ENCODE results near the gene TLDC2. TPM values are rescaled to one million over a fixed set of nuclear protein-coding genes. Genes with fewer than 3 reads are reported as not detected.
A peak's percentile ranks its signal among the peaks of the same experiment; 100 is the strongest.

TLDC2 gene
- total RNA-seq, result 1 to 10 TPM in 1 of 2 donors, not detected in 1; 1.6 TPM

- Histone ChIP-seq H3K9me3 (no peaks in the 10 kb centered on the region), H3K27ac (peak within 1 kb of the TSS; percentile 53), H3K27me3 (replicated peaks; ENCODE audit: insufficient read depth) (no peaks in the 10 kb centered on the region), H3K36me3 (no peaks in the 10 kb centered on the region), H3K4me3 (no peak within 1 kb of the TSS), H3K4me1 (ENCODE audit: control insufficient read depth in 1 of 2, low read depth in 2 of 2) (no peaks in the 10 kb centered on the region)
- no peak for DNase-seq (ENCODE audit: low spot score)
- ATAC-seq (ENCODE audit: insufficient number of reproducible peaks, low FRiP score, low read depth), result no peak
- no peak for TF ChIP-seq CTCF (IDR thresholded peaks at IDR 0.05)
These were observed at the start of gene TLDC2 for GRCh38 chr20:36875702-36876472. Gene TLDC2, plus strand, starts transcription at chr20:36876138. Its CDS starts 37 bp downstream, at chr20:36876175.

GRCh38 chr20:36826554-36827244 lies 49.2 kb upstream of the TLDC2 start:
- Histone ChIP-seq H3K36me3 (peaks cover 16% of the 10 kb centered on the region), H3K9me3 (no peaks in the 10 kb centered on the region), H3K4me3 (no peak overlapping the region), H3K4me1 (ENCODE audit: control insufficient read depth in 1 of 2, low read depth in 2 of 2) (peaks cover 31 to 71% of the 10 kb centered on the region in 2 donors), H3K27ac (no peak overlapping the region), H3K27me3 (replicated peaks; ENCODE audit: insufficient read depth) (no peaks in the 10 kb centered on the region)
- ATAC-seq (ENCODE audit: insufficient number of reproducible peaks, low FRiP score, low read depth) (no peak), DNase-seq (ENCODE audit: low spot score) (no peak)
- no peak for TF ChIP-seq CTCF (IDR thresholded peaks at IDR 0.05)

GRCh38 chr20:36827541-36828279 lies 48.2 kb upstream of the TLDC2 start:
- no peak for ATAC-seq (ENCODE audit: insufficient number of reproducible peaks, low FRiP score, low read depth)
- Histone ChIP-seq H3K4me1 (ENCODE audit: control insufficient read depth in 1 of 2, low read depth in 2 of 2) (peaks cover 28 to 71% of the 10 kb centered on the region in 2 donors), H3K27ac (peak overlapping the region; percentile 17 to 35), H3K36me3 (peaks cover 16% of the 10 kb centered on the region), H3K4me3 (no peak overlapping the region), H3K9me3 (no peaks in the 10 kb centered on the region), H3K27me3 (replicated peaks; ENCODE audit: insufficient read depth) (no peaks in the 10 kb centered on the region)
- TF ChIP-seq CTCF (IDR thresholded peaks at IDR 0.05), result no peak
- DNase-seq (ENCODE audit: low spot score), result no peak

GRCh38 chr20:36830791-36831691 lies 44.9 kb upstream of the TLDC2 start:
- Histone ChIP-seq H3K4me1 (ENCODE audit: control insufficient read depth in 1 of 2, low read depth in 2 of 2) (peaks cover 26 to 74% of the 10 kb centered on the region in 2 donors), H3K27me3 (replicated peaks; ENCODE audit: insufficient read depth) (no peaks in the 10 kb centered on the region), H3K36me3 (peaks cover 16% of the 10 kb centered on the region), H3K9me3 (no peaks in the 10 kb centered on the region), H3K4me3 (no peak overlapping the region), H3K27ac (peak overlapping the region; percentile 72 to 73)
- DNase-seq (ENCODE audit: low spot score) (peak; percentile 60), ATAC-seq (ENCODE audit: insufficient number of reproducible peaks, low FRiP score, low read depth) (peak; percentile 78)
- peak; percentile 32 for TF ChIP-seq CTCF (IDR thresholded peaks at IDR 0.05)

Data from thoracic aorta (tissue), 2 donors.